SK-N-SH (cell line): ENCODE measurements around the gene FAM20C.

Source experiments
- CTCF ChIP-seq: fragments of 200-600 bp; sonication (generic); IDR thresholded peaks from 2 replicates; pipeline ENCODE4 v1.6.1; 2017; ENCODE audit warnings: antibody characterized with exemption, mild to moderate bottlenecking, moderate library complexity
- EP300 ChIP-seq, 2 experiments: IDR thresholded peaks; 2 replicates each; pipeline versions ENCODE4 v1.4.0 to v1.6.1; 2012; ENCODE audit warnings: borderline replicate concordance in 1 of 2, low read depth in 1 of 2, low read length in 1 of 2
- EZH2phosphoT487 ChIP-seq: fragments of 200-600 bp; sonication (generic); IDR thresholded peaks from 2 replicates; pipeline ENCODE4 v1.6.1; 2017; ENCODE audit warnings: low read depth, mixed run types, mild to moderate bottlenecking, antibody characterized with exemption, moderate library complexity, borderline replicate concordance
- JUND ChIP-seq: IDR thresholded peaks from 2 replicates; pipeline ENCODE4 v1.4.0; 2012
- MAX ChIP-seq: IDR thresholded peaks from 2 replicates; pipeline ENCODE4 v1.4.0; 2012; ENCODE audit warnings: low read depth
- NRF1 ChIP-seq: IDR thresholded peaks from 2 replicates; pipeline ENCODE4 v1.6.1; 2012; ENCODE audit warnings: low read depth, mild to moderate bottlenecking, low read length
- POLR2AphosphoS5 ChIP-seq: IDR thresholded peaks from 2 replicates; pipeline ENCODE4 v1.6.1; 2012; ENCODE audit warnings: low read depth, low read length
- RCOR1 ChIP-seq: fragments of 150-350 bp; IDR thresholded peaks from 2 replicates; pipeline ENCODE4 v1.6.1; 2017; ENCODE audit warnings: antibody characterized with exemption, low read length
- REST ChIP-seq: IDR thresholded peaks from 2 replicates; pipeline ENCODE4 v1.6.1; 2012; ENCODE audit warnings: mild to moderate bottlenecking, low read depth, low read length, moderate library complexity
- TAF1 ChIP-seq: IDR thresholded peaks from 2 replicates; pipeline ENCODE4 v1.6.1; 2012; ENCODE audit warnings: low read depth, mild to moderate bottlenecking, low read length, moderate library complexity, borderline replicate concordance

- TF ChIP-seq EP300 (IDR thresholded peaks at IDR 0.05; ENCODE audit: borderline replicate concordance in 1 of 2, low read depth in 1 of 2, low read length in 1 of 2) (no peak), JUND (no peak), CTCF (no peak), TAF1 (no peak), POLR2AphosphoS5 (no peak), MAX (no peak), REST (no peak), RCOR1 (no peak), EZH2phosphoT487 (no peak), NRF1 (no peak)
These were observed 18.1 kb downstream of the FAM20C start for GRCh38 chr7:210401-210925.
